ENCODE results near the gene C1RL.

DNA sequence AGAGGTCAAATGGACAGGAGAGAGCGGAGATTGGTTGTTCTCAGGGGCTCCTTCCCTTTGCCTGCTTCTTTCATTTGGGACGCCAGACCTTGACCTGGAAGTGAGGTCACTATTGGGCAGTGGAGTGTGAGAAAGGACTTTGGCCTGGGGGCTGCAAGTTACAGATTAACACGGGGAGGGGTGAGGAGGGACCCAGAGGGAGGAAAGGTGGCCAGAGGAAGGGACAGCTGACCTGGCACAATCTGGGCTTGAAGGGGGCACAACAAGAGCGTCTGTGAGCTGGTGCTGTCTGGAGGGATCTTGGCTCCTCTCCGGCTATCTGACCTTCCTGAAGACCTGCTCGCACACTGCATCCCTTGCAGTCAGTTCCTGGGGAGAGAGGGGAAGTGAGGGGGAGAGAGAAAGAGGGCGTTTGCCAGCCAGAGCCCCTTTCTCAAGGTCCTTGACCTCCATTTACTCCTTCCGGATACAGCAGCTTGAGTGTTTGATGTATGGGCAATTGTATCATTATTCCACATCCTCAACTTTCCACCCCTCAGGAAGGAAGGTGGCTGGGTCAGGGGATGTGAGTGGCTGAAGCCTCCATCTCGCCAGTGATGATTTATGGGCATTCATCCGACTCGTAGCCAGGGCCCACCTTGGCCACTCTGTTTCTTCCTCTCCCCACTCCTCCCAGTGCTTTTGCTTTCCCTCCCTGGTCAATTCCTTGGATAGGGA lies 14.9 kb upstream of the C1RL start:
- TF ChIP-seq EZH2 (IDR thresholded peaks at IDR 0.05; ENCODE audit: borderline replicate concordance, low read length): no peak
- TF ChIP-seq, protein P1, sequence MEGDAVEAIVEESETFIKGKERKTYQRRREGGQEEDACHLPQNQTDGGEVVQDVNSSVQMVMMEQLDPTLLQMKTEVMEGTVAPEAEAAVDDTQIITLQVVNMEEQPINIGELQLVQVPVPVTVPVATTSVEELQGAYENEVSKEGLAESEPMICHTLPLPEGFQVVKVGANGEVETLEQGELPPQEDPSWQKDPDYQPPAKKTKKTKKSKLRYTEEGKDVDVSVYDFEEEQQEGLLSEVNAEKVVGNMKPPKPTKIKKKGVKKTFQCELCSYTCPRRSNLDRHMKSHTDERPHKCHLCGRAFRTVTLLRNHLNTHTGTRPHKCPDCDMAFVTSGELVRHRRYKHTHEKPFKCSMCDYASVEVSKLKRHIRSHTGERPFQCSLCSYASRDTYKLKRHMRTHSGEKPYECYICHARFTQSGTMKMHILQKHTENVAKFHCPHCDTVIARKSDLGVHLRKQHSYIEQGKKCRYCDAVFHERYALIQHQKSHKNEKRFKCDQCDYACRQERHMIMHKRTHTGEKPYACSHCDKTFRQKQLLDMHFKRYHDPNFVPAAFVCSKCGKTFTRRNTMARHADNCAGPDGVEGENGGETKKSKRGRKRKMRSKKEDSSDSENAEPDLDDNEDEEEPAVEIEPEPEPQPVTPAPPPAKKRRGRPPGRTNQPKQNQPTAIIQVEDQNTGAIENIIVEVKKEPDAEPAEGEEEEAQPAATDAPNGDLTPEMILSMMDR (IDR thresholded peaks at IDR 0.05; ENCODE audit: low read length): no peak
